Keratinocyte (primary cell): ENCODE data around the gene C1QL2. TPM values are rescaled to one million over a fixed set of nuclear protein-coding genes. Genes with fewer than 3 reads are reported as not detected.

Experiments used
- DNase-seq: peaks from one replicate; pipeline ENCODE4 v3.0.0-alpha.2; 2011; ENCODE audit warnings: low read depth, missing footprints, low spot score
- FAIRE-seq: peaks from 2 replicates; lab custom pipeline; 2011; peaks lifted over from hg19 to GRCh38; lab: Jason Lieb, UNC
- H2AFZ ChIP-seq: 2 replicates; pipeline ENCODE4 v1.6.0; 2012; ENCODE audit warnings: low read length, control low read depth, inconsistent platforms; ENCODE audit not compliant: control insufficient read depth
- H3K27ac ChIP-seq: 2 replicates; pipeline ENCODE4 v1.5.1; 2011; ENCODE audit warnings: low read length; ENCODE audit not compliant: control insufficient read depth, insufficient read depth
- H3K27me3 ChIP-seq: 3 replicates; pipeline ENCODE4 v1.6.0; 2011; ENCODE audit warnings: low read length; ENCODE audit not compliant: control insufficient read depth, insufficient read depth; ENCODE audit errors: extremely low read depth
- H3K36me3 ChIP-seq, 2 experiments: 2 replicates in 1 of 2; 3 replicates in 1 of 2; pipeline ENCODE4 v1.5.1; 2011; ENCODE audit warnings: low read length in 2 of 2, mild to moderate bottlenecking in 1 of 2; ENCODE audit not compliant: control insufficient read depth in 2 of 2, insufficient read depth in 2 of 2; ENCODE audit errors: extremely low read depth in 1 of 2
- H3K4me1 ChIP-seq: 3 replicates; pipeline ENCODE4 v1.5.1; 2011; ENCODE audit warnings: low read length; ENCODE audit not compliant: control insufficient read depth, insufficient read depth; ENCODE audit errors: extremely low read depth
- H3K4me2 ChIP-seq: 3 replicates; pipeline ENCODE4 v1.6.0; 2011; ENCODE audit warnings: low read depth, low read length; ENCODE audit not compliant: control insufficient read depth, insufficient read depth; ENCODE audit errors: extremely low read depth
- H3K4me3 ChIP-seq, 3 experiments: fragments of 200-600 bp in 1 of 3; sonication (generic) in 1 of 3; 2 replicates in 2 of 3; 3 replicates in 1 of 3; pipeline ENCODE4 v1.5.1; 2011 to 2016; ENCODE audit warnings: low read length in 3 of 3, mild to moderate bottlenecking in 3 of 3, control low read depth in 2 of 3, inconsistent platforms in 1 of 3, low read depth in 1 of 3, mixed read lengths in 1 of 3, mixed run types in 1 of 3, moderate library complexity in 1 of 3; ENCODE audit not compliant: control insufficient read depth in 2 of 3, insufficient read depth in 2 of 3; ENCODE audit errors: extremely low read depth in 1 of 3
- H3K79me2 ChIP-seq: 2 replicates; pipeline ENCODE4 v1.6.0; 2012; ENCODE audit warnings: low read length; ENCODE audit not compliant: control insufficient read depth, insufficient read depth
- H3K9ac ChIP-seq: 3 replicates; pipeline ENCODE4 v1.6.0; 2011; ENCODE audit warnings: low read length; ENCODE audit not compliant: control insufficient read depth, insufficient read depth; ENCODE audit errors: extremely low read depth
- H3K9me1 ChIP-seq: 3 replicates; pipeline ENCODE4 v1.6.0; 2011; ENCODE audit warnings: low read length; ENCODE audit not compliant: control insufficient read depth, insufficient read depth; ENCODE audit errors: extremely low read depth
- H3K9me3 ChIP-seq: 2 replicates; pipeline ENCODE4 v1.5.1; 2012; ENCODE audit warnings: low read depth, low read length; ENCODE audit not compliant: control insufficient read depth
- H4K20me1 ChIP-seq: 3 replicates; pipeline ENCODE4 v1.6.0; 2011; ENCODE audit warnings: low read length; ENCODE audit not compliant: control insufficient read depth, insufficient read depth; ENCODE audit errors: extremely low read depth
- EZH2 ChIP-seq: IDR thresholded peaks from one replicate; pipeline ENCODE4 v1.6.1; 2012; ENCODE audit warnings: inconsistent platforms, mild to moderate bottlenecking, low read length, moderate library complexity
- dilution Hi-C: fragments of 300-500 bp; cut with MboI; formaldehyde crosslinking; loops from one replicate; pipeline ENCODE4 v1.7.0; 2020; ENCODE audit warnings: low sequenced_read_pairs; ENCODE audit not compliant: extremely low pct_ligation_motif_present
- polyA plus RNA-seq, 5 experiments: library from polyadenylated mRNA; depleted of rRNA in 3 of 5; stranded (reverse) in 3 of 5; stranded (forward) in 1 of 5; unstranded in 1 of 5; fragments of >200 nt; gene quantifications; 1 replicate in 1 of 5; 2 replicates in 3 of 5; 3 replicates in 1 of 5; pipeline versions ENCODE4 v1.2.1 to v1.2.3, GENCODE V29; 2011 to 2012; ENCODE audit warnings: missing spikeins in 2 of 5, low read depth in 1 of 5, low replicate concordance in 1 of 5
- TF ChIP-seq, protein P1 (sequence below), 3 experiments: IDR thresholded peaks in 1 of 3; conservative IDR thresholded peaks in 1 of 3; optimal IDR thresholded peaks in 1 of 3; 2 replicates in 2 of 3; 3 replicates in 1 of 3; pipeline versions ENCODE3 to v1.5.1; 2011; ENCODE audit warnings: low read length in 3 of 3, mild to moderate bottlenecking in 3 of 3, moderate library complexity in 2 of 3, control low read depth in 1 of 3, inconsistent platforms in 1 of 3; ENCODE audit not compliant: insufficient read depth in 2 of 3; ENCODE audit errors: extremely low read depth in 1 of 3

C1QL2 gene
- polyA plus RNA-seq, 1 donor (not counting 4 experiments of a cell fraction or from before 2014, with no cell fraction given) = not detected

DNA sequence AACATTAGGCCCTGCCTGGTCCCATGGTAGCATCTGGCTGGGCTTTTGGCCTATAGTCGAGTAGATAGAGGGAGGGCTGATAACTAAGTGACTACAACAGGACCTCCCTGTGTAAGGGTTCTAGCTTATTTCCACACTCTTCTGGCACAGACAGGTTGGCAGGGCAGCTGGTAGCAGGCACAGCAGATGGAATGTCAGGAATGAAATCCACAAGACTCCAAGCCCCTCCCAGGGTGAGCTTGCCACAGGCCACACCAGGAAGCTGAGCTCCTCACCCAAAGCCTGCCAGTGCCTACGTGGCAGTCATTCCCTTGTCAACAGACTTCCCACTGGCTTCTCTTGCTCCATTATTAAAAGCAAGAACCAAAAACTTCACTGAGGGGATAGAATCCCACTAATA, 20.7 kb upstream of the C1QL2 start:
- Histone ChIP-seq H3K4me2 (peak overlapping the region; percentile 46), H3K79me2 (no peaks in the 10 kb centered on the region), H3K4me1 (peaks cover 17% of the 10 kb centered on the region), H3K27me3 (no peaks in the 10 kb centered on the region), H4K20me1 (no peaks in the 10 kb centered on the region), H2AFZ (peak overlapping the region; percentile 65), H3K9me1 (no peaks in the 10 kb centered on the region), H3K36me3 (no peaks in the 10 kb centered on the region), H3K9ac (no peak overlapping the region), H3K4me3 (no peak overlapping the region), H3K9me3 (no peaks in the 10 kb centered on the region), H3K27ac (no peak overlapping the region)
- peak; percentile 83 for FAIRE-seq
- dilution Hi-C loops = no loop called here
- DNase-seq = peak; percentile 76
- TF ChIP-seq, protein P1, sequence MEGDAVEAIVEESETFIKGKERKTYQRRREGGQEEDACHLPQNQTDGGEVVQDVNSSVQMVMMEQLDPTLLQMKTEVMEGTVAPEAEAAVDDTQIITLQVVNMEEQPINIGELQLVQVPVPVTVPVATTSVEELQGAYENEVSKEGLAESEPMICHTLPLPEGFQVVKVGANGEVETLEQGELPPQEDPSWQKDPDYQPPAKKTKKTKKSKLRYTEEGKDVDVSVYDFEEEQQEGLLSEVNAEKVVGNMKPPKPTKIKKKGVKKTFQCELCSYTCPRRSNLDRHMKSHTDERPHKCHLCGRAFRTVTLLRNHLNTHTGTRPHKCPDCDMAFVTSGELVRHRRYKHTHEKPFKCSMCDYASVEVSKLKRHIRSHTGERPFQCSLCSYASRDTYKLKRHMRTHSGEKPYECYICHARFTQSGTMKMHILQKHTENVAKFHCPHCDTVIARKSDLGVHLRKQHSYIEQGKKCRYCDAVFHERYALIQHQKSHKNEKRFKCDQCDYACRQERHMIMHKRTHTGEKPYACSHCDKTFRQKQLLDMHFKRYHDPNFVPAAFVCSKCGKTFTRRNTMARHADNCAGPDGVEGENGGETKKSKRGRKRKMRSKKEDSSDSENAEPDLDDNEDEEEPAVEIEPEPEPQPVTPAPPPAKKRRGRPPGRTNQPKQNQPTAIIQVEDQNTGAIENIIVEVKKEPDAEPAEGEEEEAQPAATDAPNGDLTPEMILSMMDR (optimal IDR thresholded peaks at IDR 0.05 in 1 of 3, IDR thresholded peaks at IDR 0.05 in 1 of 3, conservative IDR thresholded peaks at IDR 0.05 in 1 of 3; ENCODE audit: extremely low read depth in 1 of 3, insufficient read depth in 2 of 3, low read length in 3 of 3) = no peak
- no peak for TF ChIP-seq EZH2

DNA sequence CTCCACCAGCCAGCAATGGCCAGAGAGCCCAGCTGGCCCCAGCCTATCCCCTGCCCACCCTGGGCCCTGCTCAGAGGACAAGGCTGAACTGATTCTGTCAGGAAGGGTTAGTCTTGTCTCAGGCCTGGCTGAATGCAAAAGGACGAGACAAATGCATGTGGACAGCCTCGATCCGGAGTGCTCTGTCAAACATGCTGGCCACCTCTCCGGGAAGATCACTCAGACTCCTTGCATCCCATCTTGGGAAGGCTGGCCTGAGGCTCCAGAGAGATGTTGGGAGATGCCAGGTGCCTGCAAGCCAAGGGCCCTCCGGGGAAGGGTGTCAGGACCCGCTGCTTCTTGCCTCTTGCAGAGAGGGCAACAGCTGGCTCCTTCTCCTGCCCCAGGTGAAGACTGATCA, 20.2 kb upstream of the C1QL2 start:
- no peak for FAIRE-seq
- Histone ChIP-seq H3K36me3 (no peaks in the 10 kb centered on the region), H4K20me1 (no peaks in the 10 kb centered on the region), H2AFZ (no peak overlapping the region), H3K27me3 (no peaks in the 10 kb centered on the region), H3K27ac (no peak overlapping the region), H3K79me2 (no peaks in the 10 kb centered on the region), H3K4me1 (peaks cover 17% of the 10 kb centered on the region), H3K9me3 (no peaks in the 10 kb centered on the region), H3K4me3 (no peak overlapping the region), H3K9ac (no peak overlapping the region), H3K9me1 (no peaks in the 10 kb centered on the region), H3K4me2 (no peak overlapping the region)
- TF ChIP-seq EZH2 = no peak
- TF ChIP-seq, protein P1 (optimal IDR thresholded peaks at IDR 0.05 in 1 of 3, IDR thresholded peaks at IDR 0.05 in 1 of 3, conservative IDR thresholded peaks at IDR 0.05 in 1 of 3; ENCODE audit: extremely low read depth in 1 of 3, insufficient read depth in 2 of 3, low read length in 3 of 3) = no peak
- no peak for DNase-seq
- dilution Hi-C loops = no loop called here
